NCI-H1436 (cell line): ENCODE measurements around the gene DPYSL5.

Experiments
- DNase-seq: peaks from one replicate; lab custom pipeline; 2025; lab: John Stamatoyannopoulos, UW

Gene DPYSL5

DNA sequence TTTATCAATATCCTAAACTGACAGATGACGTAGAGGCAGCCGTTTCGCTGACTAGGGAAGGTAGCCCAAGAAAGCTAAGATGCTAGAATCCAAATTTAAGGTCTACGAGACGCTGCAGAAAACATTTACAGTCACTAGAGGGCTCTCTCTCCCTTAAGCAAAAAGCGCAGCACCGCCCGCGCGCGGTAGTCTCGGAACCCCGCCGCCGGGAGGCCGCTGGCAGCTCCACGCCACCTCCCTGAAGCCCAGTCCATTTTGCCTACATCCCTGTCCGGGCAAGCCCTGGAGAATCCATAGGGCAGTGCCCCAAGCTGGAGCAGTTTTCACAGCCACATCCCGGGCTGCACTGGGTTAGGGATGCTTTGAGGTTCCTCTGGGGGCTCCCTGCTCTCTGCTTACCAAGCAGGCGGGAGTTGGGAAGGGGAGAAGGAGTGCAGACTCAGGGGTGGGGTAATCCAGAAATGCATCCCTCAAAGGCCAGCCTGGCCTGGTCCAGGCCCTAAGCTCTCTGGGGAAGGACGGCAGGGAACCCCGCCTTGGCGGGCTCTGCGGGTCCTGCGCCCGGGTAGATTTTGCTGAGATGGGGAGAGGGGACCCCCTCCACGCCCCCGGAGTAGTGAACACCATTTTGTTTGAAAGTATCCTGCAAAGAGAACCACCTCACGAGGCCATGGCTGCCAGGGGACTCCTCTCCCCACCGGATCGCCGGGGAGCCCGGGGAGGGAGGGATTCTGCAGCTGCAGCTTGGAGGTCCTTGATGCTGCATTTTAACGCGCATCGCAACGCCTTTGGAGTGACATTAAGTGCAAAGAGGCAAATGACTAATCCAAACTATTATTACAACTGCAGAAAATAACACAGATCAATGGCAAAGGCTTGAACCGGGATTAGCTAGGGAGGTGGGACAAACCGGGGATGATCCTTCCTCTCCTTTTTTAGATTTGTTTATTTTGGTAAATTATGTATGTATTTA is 1.3 kb upstream of the DPYSL5 start:
- peak; percentile 78 for DNase-seq

DNA sequence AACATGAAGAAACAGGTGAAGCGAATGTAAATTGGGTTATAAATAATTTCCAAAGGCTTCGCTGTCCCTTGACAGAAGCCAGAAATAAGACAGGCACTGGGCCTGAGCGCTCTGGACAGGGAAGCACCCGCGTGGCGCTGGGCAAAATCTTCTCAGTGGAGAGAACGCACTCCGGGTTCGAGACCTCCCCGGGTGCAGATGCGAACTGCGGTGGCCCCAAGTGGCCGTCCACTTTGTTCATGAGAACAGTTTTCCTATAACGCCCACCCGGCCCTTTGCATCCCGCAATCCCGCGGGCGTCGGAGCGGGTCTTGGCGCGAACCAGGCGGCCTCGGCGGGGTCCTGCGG is 651 bp upstream of the DPYSL5 start:
- no peak for DNase-seq

DNA sequence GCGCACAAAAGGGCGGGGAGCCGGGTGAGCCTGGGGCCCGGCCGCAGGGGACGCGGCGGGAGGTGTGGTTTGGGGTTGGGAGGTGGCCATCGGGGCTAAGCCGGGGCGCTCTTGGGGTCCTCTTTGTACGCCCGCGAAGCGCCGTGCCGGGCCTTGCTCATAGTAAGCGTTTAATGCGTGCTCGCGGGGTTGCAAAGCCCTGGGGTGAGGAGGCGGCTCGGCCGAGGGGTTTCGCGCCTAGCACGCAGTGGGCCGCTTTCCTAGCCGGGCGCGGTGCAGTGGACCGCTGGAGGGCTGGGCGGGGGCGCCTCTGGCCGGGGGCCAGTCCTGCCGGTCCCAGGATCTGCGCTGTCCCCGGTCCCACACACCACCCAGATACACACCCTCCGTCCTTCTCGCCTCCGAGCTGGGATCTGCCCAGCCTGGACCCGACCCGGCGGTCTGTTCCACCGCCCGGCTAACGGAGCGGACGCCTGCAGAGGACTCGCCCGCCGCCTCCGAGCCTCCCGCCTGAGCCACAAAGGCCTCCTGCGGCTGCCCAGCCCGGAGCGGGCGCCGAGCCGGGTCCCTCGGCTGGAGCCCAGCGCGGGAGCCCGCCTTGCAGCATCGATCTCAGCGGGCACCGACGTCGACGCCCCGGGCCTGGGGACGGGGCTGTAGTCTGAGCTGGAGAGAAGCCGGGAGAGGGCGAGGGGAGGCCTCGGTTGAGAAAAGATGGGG is 564 bp downstream of the DPYSL5 start:
- peak; percentile 44 for DNase-seq

DNA sequence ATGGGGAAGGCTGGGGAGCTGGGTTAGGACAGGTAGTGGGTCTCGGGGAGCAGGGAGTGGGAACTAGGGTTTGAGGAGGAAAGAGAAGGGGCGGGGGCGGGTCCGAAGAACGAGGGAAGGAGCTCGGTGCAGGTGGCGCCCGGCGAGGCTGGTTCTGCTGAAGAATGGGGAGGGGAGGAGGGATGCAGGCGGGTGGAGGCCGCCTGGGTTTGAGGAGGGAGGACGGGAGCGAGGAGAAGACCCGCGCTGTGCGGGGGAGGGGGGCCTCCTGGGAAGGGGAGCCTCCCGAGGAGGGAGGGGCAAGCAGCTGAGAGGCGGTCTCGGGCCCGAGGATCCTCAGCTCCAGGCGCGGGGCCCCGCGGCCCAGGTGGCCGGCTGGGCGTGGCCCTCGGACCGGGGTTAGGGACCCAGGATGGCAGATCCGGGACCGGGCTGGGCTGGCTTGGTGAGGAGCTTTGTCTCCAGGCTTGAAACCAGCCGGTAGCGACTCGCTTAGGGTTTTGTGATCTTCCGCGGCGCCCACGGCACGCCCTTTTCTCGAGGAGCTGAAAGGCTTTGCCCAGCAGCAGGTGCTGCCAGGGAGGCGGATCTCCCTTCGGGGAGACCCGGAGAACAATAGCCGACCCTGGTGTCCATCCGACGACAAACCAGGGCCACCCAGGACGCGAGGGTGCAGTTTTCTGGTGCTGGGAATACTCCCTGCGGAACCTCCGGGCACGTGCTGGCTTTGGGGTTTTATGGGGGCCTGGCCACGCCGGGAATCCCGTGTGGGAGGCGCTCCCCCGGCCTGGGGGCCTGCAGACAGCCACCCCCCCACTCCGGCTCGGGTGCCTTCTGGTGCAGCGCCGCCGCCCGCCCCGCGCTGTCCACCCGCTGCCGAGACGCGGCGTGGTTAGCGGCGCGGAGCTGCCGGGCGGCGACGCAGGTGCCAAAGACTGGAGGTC is 1.4 kb downstream of the DPYSL5 start:
- DNase-seq, result peak; percentile 62

GRCh38 chr2:26850000-26850431 is 2.1 kb downstream of the DPYSL5 start:
- DNase-seq, result no peak

DNA sequence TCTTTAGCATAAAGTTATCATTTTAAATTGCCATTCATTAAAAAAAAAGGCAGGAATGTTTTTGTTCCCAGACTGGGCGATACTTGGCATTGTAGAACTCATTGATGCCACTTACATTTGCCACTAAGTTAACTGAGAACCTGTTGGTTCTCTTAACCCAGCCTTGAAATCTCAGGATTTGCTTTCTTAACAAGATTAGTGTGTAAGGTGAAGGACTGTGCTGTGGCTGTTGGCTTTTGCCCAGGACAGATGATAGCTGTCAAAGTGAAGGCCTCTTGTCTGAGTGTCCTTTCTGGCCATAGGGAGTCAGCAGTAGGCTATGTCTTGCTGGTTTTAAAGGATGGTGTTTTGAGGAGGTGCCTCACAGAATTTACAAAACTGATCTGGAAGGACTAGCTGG is 2.6 kb downstream of the DPYSL5 start:
- DNase-seq, result no peak

- DNase-seq, result no peak
Measured at GRCh38 chr2:26852405-26853306, 4.7 kb downstream of the DPYSL5 start.

DNA sequence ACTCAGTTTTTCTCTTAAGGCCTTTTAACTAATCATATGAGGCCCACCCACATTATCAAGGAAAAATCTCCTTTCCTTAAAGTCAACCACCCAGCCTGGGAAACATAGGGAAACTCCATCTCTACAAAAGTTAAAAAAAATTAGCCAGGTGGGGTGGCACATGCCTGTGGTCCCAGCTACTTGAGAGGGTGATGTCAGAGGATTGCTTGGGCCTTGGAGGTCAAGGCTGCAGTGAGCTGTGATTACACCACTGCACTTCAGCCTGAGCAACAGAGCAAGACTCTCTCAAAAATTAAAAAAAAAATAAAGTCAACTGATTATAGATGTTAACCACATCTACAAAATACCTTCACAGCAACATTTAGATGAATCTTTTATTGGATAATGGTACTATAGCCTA is 5.8 kb downstream of the DPYSL5 start:
- DNase-seq, result no peak

DNA sequence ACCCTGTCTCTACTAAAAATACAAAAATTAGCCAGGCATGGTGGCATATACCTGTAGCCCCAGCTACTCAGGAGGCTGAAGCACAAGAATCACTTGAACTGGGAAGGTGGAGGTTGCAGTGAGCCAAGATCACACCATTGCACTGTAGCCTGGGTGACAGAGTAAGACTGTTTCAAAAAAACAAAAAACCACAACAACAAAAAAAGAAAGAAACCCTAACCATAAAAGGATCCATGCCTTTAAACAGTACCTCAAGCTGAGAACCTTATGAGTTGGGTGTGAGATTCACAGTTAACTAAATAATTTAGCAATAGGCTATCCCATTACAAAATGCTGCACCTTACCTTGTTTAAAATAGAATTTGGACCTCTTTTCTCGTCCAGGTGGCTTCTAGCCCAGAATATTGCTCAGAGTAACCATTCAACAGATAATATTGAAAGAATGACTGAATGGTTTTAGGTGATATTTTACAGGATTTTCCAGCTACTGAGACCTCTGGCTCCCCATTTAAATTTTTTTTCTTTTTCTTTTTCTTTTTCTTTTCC is 6.4 kb downstream of the DPYSL5 start:
- no peak for DNase-seq

GRCh38 chr2:26855466-26855865 is 7.5 kb downstream of the DPYSL5 start:
- DNase-seq, result no peak

- DNase-seq, result no peak
Measured at GRCh38 chr2:26859622-26860021, 11.7 kb downstream of the DPYSL5 start.

GRCh38 chr2:26860211-26860850 is 12.4 kb downstream of the DPYSL5 start:
- DNase-seq, result no peak

GRCh38 chr2:26861610-26862224 is 13.8 kb downstream of the DPYSL5 start:
- DNase-seq, result no peak

DNA sequence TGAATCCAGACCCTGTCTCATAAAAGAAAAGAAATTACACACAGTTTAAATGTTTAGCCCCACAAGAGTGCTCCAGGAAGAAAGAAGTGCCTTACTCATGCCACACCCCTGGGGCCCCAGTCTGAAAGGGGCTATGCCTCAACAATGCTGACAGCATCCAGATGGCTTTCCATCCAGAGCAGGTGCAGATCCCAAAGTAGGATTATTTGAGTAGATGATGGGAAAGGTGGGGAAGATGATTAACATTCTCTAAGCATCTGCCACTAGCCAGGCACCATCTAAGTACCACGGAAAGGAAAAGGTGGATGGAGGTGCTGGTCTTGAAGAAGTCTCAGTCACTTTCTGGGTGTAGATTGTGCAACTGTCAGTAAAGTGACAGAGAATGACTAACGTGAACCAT is 16.3 kb downstream of the DPYSL5 start:
- no peak for DNase-seq

GRCh38 chr2:26864646-26865045 is 16.7 kb downstream of the DPYSL5 start:
- no peak for DNase-seq

DNA sequence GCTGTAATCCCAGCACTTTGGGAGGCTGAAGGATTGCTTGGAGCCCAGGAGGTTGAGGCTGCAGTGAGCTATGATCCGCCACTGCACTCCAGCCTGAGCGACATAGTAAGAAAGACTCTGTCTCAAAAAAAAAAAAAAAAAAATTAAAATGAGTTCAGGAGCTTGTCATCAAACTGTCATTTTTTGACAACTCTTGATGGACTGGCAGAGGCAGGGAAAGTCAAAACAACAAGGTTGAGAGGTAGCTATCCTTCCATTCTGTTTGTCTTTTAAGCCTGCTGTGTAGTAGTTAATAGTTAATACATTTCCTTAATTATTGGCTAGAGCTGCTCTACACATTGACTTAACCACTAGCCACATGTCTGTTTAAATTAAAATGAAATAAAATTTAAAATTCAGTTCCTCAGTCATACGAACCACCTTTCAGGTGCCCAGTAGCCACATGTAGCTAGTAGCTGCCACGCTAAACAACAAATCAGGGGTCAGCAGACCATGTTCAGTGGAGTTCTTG is 22.7 kb downstream of the DPYSL5 start:
- no peak for DNase-seq

DNA sequence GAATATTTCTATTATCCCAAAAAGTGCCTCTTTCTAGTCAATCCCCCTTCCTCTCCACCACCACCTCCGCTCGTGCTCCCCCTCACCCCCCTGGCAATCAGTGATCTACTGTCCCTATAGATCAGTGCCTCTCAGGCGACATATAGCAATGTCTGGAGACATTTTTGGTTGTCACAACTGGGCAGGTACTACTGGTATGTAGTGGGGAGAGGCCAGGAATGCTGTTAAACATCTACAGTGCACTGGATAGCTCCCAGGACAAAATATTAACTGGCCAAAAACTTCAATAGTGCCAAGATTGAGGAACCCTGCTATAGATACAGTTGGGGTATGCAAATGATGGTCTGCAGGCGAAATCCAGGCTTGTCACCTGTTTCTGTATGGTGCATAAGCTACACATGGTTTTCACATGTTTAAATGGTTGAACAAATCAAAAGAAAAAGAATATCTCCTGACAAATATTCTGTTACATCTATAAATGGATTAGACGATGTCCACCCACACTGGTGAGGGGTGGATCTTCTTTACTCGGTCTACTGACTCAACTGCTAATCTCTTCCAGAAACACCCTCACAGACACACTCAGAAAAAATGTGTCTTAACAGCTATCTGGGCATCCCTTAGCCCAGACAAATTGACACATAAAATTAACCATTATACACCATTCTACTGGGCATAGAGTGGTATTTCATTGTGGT is 25.5 kb downstream of the DPYSL5 start:
- no peak for DNase-seq

DNA sequence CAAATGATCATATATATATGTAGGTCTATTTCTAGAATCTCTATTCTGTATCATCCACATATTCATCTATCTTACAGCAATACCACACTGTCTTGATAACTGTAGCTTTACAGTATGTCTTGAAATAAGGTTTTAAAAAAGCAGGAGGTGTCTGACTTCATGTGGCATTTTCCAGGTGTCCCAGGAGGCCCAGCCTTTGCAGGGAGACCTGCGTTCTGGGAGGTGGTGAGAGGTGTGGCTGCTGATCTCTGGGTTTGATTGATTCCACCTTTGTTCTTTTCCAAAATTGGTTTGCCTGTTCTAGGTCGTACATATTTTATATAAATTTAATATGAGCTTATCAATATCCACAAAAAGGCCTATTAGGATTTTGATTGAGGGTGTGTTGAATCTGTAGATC is 26.6 kb downstream of the DPYSL5 start:
- DNase-seq, result no peak

- DNase-seq, result no peak
Measured at GRCh38 chr2:26875065-26875634, 27.2 kb downstream of the DPYSL5 start.
